K562 (cell line): ENCODE data around the gene NOD2. TPM values are rescaled to one million over a fixed set of nuclear protein-coding genes. Genes with fewer than 3 reads are reported as not detected.

ENCODE experiments used
- CHD2 ChIP-seq: IDR thresholded peaks from 2 replicates; pipeline ENCODE4 v1.6.1; 2011; ENCODE audit warnings: low read depth, low read length
- CREB1 ChIP-seq, 2 experiments: sonication (generic) in 1 of 2; formaldehyde crosslinking in 1 of 2; IDR thresholded peaks; 2 replicates each; pipeline versions ENCODE4 v1.6.1 to v1.8.0; 2012 to 2022; ENCODE audit warnings: inconsistent platforms in 1 of 2, mild to moderate bottlenecking in 1 of 2, missing genetic modification reagents in 1 of 2, moderate library complexity in 1 of 2
- ELF2 ChIP-seq: fragments of 250-450 bp; sonication (Bioruptor Pico); IDR thresholded peaks from 2 replicates; pipeline ENCODE4 v1.5.0; 2021; ENCODE audit warnings: mild to moderate bottlenecking
- EP400 ChIP-seq: fragments of 450-650 bp; IDR thresholded peaks from 2 replicates; pipeline ENCODE4 v1.6.1; 2017; ENCODE audit warnings: antibody characterized with exemption, mild to moderate bottlenecking, moderate library complexity
- FOS ChIP-seq: IDR thresholded peaks from 3 replicates; pipeline ENCODE4 v1.6.1; 2011; ENCODE audit not compliant: insufficient read length; ENCODE audit errors: extremely low read depth
- KDM5B ChIP-seq: fragments of 200-600 bp; sonication (generic); IDR thresholded peaks from 2 replicates; pipeline ENCODE4 v1.6.1; 2012; ENCODE audit warnings: low read depth, mild to moderate bottlenecking, moderate library complexity, low read length, control low read depth, inconsistent platforms; ENCODE audit not compliant: insufficient replicate concordance
- NR2C2 ChIP-seq, 2 experiments: fragments of 200-800 bp in 1 of 2; sonication (Bioruptor generic) in 1 of 2; sonication (generic) in 1 of 2; formaldehyde crosslinking in 1 of 2; IDR thresholded peaks; 2 replicates each; pipeline versions ENCODE4 v1.6.1 to v1.8.0; 2016 to 2022; ENCODE audit warnings: mild to moderate bottlenecking in 1 of 2, missing compliant biosample characterization in 1 of 2, missing genetic modification characterization in 1 of 2, missing genetic modification reagents in 1 of 2
- PHF21A ChIP-seq: fragments of 450-650 bp; IDR thresholded peaks from 2 replicates; pipeline ENCODE4 v1.6.1; 2017; ENCODE audit warnings: low read depth, borderline replicate concordance
- RBFOX2 ChIP-seq: fragments of 200-400 bp; formaldehyde crosslinking; IDR thresholded peaks from 2 replicates; pipeline ENCODE4 v1.6.1; 2017; ENCODE audit warnings: low read depth, mild to moderate bottlenecking, low read length, moderate library complexity
- TARDBP ChIP-seq: fragments of 450-650 bp; IDR thresholded peaks from 2 replicates; pipeline ENCODE4 v1.6.1; 2016
- TBP ChIP-seq: optimal IDR thresholded peaks from 2 replicates; pipeline ENCODE3; 2011; ENCODE audit warnings: low read depth, low read length, improper control_type of control experiment
- ZKSCAN1 ChIP-seq: fragments of 150-350 bp; IDR thresholded peaks from 2 replicates; pipeline ENCODE4 v1.6.1; 2016; ENCODE audit warnings: low read depth, low read length
- polyA plus RNA-seq, 8 experiments: library from polyadenylated mRNA; depleted of rRNA in 4 of 8; stranded (reverse) in 5 of 8; unstranded in 3 of 8; fragments of >200 nt; fragmentation: Nextera tagmentation in 2 of 8; fragmentation: Illumina TruSeq in 1 of 8; extraction: Ambion mirVana in 2 of 8; extraction: Trizol in 1 of 8; gene quantifications; 2 replicates each; pipeline versions ENCODE4 v1.2.1 to v1.2.3, GENCODE V29; 2011 to 2014; ENCODE audit warnings: inconsistent platforms in 1 of 8, missing spikeins in 1 of 8
- total RNA-seq, 7 experiments: library from RNA; depleted of rRNA in 6 of 7; stranded (reverse); fragments of >200 nt in 6 of 7; fragmentation: Illumina TruSeq in 2 of 7; extraction: Trizol in 2 of 7; gene quantifications; 2 replicates each; pipeline versions ENCODE4 v1.2.1 to v1.2.3, GENCODE V29; 2011 to 2021; ENCODE audit warnings: low replicate concordance in 1 of 7
- TF ChIP-seq, protein P1 (sequence below): fragments of 250-450 bp; sonication (Bioruptor Pico); IDR thresholded peaks from 2 replicates; pipeline ENCODE4 v1.4.0; 2020; ENCODE audit warnings: mild to moderate bottlenecking
- TF ChIP-seq, protein P2 (sequence below), 2 experiments: IDR thresholded peaks; 2 replicates each; pipeline ENCODE4 v1.6.1; 2012; ENCODE audit warnings: improper control_type of control experiment in 2 of 2, low read depth in 2 of 2, low read length in 2 of 2, borderline replicate concordance in 1 of 2
- TF ChIP-seq, protein P3 (sequence below): sonication (generic); formaldehyde crosslinking; IDR thresholded peaks from 2 replicates; pipeline ENCODE4 v1.8.0; 2022; ENCODE audit warnings: missing genetic modification reagents, mild to moderate bottlenecking, borderline replicate concordance
- TF ChIP-seq, protein P4 (sequence below): sonication (generic); formaldehyde crosslinking; IDR thresholded peaks from 2 replicates; pipeline ENCODE4 v1.8.0; 2022; ENCODE audit warnings: missing genetic modification reagents, mild to moderate bottlenecking, moderate library complexity, borderline replicate concordance
- TF ChIP-seq, protein P5 (sequence below): fragments of 450-650 bp; IDR thresholded peaks from 2 replicates; pipeline ENCODE4 v1.6.1; 2016

The NOD2 gene
- total and polyA plus RNA-seq, 9 of the 15 experiments (the other 6 are each of a cell fraction or from before 2014, with no cell fraction given), result 0.04 TPM; not detected in 8

DNA sequence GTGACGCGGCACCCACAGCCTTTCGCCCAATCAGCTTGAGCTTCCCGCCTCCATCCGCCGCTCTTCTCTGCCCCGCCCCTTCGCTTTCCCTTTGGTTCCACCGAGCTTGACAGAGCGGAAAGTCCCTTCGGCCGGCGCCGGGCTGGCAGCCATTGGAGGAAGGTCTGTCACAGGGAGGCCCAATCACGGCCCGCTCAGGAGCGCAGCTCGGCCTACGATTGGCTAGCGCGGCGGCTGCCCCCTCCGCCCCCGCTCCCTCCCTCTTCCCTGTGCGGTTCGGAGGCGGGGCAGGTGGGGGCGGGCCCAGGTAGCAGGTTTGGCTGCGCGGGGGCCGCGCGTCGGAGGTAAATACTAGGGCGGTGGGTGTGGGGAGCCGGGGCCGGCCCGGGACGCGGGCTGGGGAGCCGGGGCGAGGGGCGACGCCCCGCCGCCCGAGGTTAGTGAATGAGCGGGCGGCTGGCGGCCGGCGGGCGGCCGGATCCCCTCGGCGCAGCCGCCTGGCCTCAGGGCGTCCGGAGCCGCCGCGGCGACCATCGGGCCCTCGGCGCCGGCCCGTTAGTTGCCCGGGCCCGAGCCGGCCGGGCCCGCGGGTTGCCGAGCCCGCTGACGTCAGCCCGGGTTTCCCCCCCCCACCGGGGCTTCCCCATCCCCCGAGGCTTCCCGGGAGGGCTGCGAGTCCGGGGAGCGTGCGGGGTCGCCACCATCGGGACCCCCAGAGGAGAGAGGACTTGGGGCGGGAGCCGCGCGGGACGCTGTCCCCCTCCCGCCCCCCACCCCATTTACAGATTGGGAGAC, 48.6 kb downstream of the NOD2 start, which contains the start of gene CYLD (continued):
- TF ChIP-seq, protein P1, sequence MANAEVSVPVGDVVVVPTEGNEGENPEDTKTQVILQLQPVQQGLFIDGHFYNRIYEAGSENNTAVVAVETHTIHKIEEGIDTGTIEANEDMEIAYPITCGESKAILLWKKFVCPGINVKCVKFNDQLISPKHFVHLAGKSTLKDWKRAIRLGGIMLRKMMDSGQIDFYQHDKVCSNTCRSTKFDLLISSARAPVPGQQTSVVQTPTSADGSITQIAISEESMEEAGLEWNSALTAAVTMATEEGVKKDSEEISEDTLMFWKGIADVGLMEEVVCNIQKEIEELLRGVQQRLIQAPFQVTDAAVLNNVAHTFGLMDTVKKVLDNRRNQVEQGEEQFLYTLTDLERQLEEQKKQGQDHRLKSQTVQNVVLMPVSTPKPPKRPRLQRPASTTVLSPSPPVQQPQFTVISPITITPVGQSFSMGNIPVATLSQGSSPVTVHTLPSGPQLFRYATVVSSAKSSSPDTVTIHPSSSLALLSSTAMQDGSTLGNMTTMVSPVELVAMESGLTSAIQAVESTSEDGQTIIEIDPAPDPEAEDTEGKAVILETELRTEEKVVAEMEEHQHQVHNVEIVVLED (CRISPR knock-in tag), result peak; percentile 55; the same call in 1 of the 2 replicates
- TF ChIP-seq, protein P2, sequence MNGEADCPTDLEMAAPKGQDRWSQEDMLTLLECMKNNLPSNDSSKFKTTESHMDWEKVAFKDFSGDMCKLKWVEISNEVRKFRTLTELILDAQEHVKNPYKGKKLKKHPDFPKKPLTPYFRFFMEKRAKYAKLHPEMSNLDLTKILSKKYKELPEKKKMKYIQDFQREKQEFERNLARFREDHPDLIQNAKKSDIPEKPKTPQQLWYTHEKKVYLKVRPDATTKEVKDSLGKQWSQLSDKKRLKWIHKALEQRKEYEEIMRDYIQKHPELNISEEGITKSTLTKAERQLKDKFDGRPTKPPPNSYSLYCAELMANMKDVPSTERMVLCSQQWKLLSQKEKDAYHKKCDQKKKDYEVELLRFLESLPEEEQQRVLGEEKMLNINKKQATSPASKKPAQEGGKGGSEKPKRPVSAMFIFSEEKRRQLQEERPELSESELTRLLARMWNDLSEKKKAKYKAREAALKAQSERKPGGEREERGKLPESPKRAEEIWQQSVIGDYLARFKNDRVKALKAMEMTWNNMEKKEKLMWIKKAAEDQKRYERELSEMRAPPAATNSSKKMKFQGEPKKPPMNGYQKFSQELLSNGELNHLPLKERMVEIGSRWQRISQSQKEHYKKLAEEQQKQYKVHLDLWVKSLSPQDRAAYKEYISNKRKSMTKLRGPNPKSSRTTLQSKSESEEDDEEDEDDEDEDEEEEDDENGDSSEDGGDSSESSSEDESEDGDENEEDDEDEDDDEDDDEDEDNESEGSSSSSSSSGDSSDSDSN (IDR thresholded peaks at IDR 0.05; ENCODE audit: borderline replicate concordance in 1 of 2, low read depth in 2 of 2, low read length in 2 of 2), result 0 out of 4 replicates have a peak, but pooled peaks of 1 of the 2 experiments have one; percentile 30
- TF ChIP-seq KDM5B, result no peak
- TF ChIP-seq, protein P3, sequence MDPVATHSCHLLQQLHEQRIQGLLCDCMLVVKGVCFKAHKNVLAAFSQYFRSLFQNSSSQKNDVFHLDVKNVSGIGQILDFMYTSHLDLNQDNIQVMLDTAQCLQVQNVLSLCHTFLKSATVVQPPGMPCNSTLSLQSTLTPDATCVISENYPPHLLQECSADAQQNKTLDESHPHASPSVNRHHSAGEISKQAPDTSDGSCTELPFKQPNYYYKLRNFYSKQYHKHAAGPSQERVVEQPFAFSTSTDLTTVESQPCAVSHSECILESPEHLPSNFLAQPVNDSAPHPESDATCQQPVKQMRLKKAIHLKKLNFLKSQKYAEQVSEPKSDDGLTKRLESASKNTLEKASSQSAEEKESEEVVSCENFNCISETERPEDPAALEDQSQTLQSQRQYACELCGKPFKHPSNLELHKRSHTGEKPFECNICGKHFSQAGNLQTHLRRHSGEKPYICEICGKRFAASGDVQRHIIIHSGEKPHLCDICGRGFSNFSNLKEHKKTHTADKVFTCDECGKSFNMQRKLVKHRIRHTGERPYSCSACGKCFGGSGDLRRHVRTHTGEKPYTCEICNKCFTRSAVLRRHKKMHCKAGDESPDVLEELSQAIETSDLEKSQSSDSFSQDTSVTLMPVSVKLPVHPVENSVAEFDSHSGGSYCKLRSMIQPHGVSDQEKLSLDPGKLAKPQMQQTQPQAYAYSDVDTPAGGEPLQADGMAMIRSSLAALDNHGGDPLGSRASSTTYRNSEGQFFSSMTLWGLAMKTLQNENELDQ (CRISPR knock-in tag), result no peak
- no peak for TF ChIP-seq NR2C2 (CRISPR knock-in tag; IDR thresholded peaks at IDR 0.05)
- peak; percentile 86 for TF ChIP-seq NR2C2 (tag; IDR thresholded peaks at IDR 0.05)
- TF ChIP-seq EP400, result no peak
- TF ChIP-seq ELF2 (CRISPR knock-in tag), result peak; percentile 33; the same call in 1 of the 2 replicates
- peak; percentile 54 for TF ChIP-seq RBFOX2
- TF ChIP-seq CREB1 (IDR thresholded peaks at IDR 0.05), result peak; percentile 47; the same call in 1 of the 2 replicates
- peak; percentile 44; the same call in 1 of the 2 replicates for TF ChIP-seq CREB1 (CRISPR knock-in tag; IDR thresholded peaks at IDR 0.05)
- peak; percentile 93 for TF ChIP-seq FOS
- TF ChIP-seq, protein P4, sequence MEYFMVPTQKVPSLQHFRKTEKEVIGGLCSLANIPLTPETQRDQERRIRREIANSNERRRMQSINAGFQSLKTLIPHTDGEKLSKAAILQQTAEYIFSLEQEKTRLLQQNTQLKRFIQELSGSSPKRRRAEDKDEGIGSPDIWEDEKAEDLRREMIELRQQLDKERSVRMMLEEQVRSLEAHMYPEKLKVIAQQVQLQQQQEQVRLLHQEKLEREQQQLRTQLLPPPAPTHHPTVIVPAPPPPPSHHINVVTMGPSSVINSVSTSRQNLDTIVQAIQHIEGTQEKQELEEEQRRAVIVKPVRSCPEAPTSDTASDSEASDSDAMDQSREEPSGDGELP (CRISPR knock-in tag), result peak; percentile 41; the same call in 1 of the 2 replicates
- TF ChIP-seq TBP, result peak; percentile 19
- 0 out of 2 replicates have a peak, but pooled peaks have one; percentile 48 for TF ChIP-seq PHF21A
- TF ChIP-seq, protein P5, sequence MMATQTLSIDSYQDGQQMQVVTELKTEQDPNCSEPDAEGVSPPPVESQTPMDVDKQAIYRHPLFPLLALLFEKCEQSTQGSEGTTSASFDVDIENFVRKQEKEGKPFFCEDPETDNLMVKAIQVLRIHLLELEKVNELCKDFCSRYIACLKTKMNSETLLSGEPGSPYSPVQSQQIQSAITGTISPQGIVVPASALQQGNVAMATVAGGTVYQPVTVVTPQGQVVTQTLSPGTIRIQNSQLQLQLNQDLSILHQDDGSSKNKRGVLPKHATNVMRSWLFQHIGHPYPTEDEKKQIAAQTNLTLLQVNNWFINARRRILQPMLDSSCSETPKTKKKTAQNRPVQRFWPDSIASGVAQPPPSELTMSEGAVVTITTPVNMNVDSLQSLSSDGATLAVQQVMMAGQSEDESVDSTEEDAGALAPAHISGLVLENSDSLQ, result peak; percentile 89
- peak; percentile 81 for TF ChIP-seq CHD2
- peak; percentile 22; the same call in 1 of the 2 replicates for TF ChIP-seq ZKSCAN1
- TF ChIP-seq TARDBP, result peak; percentile 82; the same call in 1 of the 2 replicates
